GM19467 (cell line): ENCODE measurements around the gene REC114.
"Not testable (repeated sequence)": the region's sequence is repeated elsewhere in the genome, so short reads cannot be mapped to it uniquely, and the experiment has no call there.

Experiments
- ATAC-seq: cut with Tn5 transposase; IDR thresholded peaks from one replicate; pipeline ENCODE4 v1.9.1; 2021; ENCODE audit warnings: mild to moderate bottlenecking, moderate library complexity; ENCODE audit not compliant: unreplicated experiment

Gene REC114

DNA sequence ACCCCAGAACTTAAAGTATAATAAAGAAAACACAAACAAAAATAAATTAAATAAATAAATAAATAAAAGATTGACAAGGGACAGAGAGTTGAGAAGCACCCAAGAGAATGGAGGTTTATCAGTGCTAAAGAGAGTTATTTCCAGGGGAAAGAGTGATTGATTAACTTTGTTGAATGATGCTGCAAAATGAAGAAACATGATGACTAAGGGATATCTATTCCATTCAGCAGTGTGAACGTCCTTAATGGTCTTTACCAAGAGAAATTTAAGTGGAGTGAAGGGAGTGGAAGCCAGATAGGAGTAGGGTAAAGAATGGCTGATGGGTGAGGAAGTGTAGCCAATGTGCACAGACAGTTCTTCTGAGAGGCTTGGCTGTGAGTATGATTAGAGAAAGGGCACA, 11.1 kb downstream of the REC114 start:
- no peak for ATAC-seq

GRCh38 chr15:73455876-73456275, 12.9 kb downstream of the REC114 start:
- no peak for ATAC-seq

GRCh38 chr15:73457334-73457733, 14.4 kb downstream of the REC114 start:
- ATAC-seq: no peak

- ATAC-seq: no peak
Measured at GRCh38 chr15:73460662-73461061, 17.7 kb downstream of the REC114 start.

DNA sequence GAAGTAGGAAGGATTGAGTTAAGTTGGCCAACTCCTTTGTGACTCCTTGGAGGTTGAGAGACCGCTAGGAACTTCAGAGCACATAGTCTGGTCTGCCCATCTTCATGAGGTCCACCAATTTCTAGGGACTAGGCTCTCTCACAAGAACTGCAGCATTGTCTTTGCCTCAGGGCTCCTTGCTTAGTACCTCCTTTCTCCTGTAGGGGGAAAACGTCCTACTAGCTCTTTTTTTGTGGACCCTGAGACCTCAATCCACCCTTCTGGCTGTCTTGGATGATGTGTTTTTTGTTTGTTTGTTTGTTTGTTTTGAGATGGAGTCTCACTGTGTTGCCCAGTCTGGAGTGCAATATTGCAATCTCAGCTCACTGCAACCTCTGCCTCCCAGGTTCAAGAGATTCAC, 21.6 kb downstream of the REC114 start:
- no peak for ATAC-seq

GRCh38 chr15:73467758-73468157, 24.8 kb downstream of the REC114 start:
- ATAC-seq: no peak

- no peak for ATAC-seq
Measured at GRCh38 chr15:73474785-73475184, 31.8 kb downstream of the REC114 start.

GRCh38 chr15:73476704-73477216, 33.8 kb downstream of the REC114 start:
- ATAC-seq: no peak

DNA sequence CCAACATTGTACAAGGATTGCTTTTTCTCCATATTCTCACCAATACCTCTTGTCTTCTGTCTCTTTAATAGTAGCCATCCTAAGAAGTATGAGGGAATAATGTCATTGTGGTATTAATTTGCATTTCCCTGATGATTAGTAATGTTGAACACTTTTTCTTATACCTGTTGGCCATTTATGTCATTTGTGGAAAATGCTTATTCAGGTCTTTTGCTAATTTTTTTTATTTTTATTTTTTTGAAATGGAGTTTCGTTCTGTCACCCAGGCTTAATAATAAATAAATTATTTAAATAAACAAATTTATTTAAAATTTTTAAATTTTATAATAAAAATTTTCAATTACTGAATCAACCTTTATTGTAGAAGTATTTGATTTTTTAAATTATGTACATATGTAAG, 37.1 kb downstream of the REC114 start:
- no peak for ATAC-seq

DNA sequence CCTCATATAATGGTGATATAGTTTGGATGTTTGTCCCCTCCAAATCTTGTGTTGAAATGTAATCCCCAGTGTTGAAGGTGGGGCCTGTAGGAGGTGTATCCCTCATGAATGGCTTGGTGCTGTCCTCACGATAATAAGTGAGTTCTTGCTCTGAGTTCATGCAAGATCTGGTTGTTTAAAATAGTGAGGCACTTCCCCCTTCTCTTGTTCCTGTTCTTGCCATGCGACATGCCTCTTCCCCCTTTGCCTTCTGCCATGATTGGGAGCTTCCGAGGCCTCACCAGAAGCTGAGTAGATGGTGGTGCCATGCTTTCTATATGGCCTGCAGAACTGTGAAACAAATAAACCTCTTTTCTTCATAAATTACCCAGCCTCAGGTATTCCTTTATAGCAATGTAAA, 39.2 kb downstream of the REC114 start:
- no peak for ATAC-seq

- no peak for ATAC-seq
Measured at GRCh38 chr15:73483053-73483452, 40.1 kb downstream of the REC114 start.

DNA sequence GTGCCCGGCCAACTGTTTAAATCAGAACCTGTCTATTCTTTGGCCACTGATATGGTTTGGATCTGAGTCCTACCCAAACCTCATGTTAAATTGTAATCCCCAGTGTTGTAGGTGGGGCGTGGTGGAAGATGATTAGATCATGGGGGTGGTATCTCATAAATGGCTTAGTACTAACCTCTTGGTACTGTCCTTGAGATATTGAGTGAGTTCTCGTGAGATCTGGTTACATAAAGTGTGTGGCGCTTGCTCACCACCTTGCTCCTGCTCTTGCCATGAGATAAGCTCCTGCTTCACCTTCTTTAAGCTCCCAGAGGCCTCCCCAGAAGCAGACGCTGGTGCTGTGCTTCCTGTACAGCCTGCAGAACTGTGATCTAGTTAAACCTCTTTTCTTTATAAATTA, 42.4 kb downstream of the REC114 start:
- ATAC-seq: no peak

DNA sequence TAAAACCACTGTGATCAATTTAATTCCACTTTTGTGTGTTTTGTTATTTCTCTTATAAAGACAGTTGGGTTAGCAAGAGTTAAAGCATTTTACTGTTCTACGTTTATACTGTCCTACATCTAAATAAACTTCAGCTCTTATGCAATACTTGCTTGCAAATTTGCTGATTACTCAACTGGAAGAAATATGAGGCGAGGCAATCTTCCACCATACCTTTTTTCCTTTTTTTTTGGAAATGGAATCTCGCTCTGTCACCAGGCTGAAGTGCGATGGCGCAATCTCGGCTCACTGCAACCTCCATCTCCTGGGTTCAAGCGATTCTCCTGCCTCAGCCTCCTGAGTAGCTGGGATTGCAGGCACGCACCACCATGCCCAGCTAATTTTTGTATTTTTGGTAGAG, 42.9 kb downstream of the REC114 start:
- not testable (repeated sequence) for ATAC-seq

- no peak for ATAC-seq
Measured at GRCh38 chr15:73488698-73489097, 45.7 kb downstream of the REC114 start.

DNA sequence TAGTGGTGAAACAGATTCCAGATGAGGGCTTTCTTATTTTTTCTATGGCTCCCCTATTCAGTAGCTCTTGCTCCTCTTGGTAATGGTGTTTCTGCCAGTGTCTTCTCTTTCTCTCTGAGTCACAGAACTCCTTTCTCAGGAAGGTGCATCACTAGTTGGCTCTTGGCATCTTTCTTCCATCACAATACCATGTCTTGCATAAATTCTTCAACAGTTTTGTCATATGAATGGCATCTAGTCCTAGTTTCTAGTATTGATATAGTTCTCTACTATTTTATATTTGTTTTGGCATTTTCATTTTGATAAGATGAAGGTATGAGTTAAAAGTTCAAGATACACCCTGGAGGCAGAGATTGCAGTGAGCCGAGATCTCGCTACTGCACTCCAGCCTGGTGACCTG, 51.0 kb downstream of the REC114 start:
- ATAC-seq: no peak

DNA sequence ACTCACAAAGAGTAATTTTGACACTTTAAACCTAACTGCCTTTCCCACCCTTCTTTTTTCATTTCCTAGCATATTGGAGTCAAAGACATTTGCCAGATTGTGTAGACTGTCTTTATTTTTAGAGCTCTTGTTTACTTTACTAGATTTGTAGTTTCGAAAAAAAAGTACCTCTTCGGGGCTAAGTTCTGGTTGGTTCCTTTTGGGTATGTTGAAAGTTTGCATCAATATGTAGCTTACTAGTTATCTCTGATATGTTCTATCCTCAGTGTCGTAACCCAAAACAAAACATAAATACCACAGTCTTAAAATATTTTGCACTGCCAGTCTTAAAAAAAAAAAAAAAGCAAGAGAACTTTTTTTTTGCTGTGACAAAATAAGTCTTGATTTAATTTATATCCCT, 52.2 kb downstream of the REC114 start:
- no peak for ATAC-seq

DNA sequence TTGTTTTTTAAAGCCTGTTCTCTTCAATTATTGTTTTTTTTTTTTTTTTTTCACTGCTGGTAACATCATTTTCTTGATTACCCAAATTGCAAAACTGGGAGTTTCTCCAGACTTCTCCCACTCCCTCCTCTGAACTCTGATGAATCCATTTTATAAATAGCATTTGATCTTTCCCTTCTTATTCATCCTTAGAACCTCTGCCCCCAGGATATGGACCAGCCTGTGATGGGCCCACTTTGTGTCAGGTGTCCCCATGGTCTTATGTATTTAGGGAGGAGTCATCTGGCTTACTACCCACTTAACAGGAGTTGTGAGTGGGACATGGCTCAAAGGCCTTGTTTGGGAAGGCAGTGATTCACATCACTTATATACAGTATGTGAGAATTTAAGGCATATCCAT, 57.7 kb downstream of the REC114 start:
- no peak for ATAC-seq

GRCh38 chr15:73504885-73505284, 61.9 kb downstream of the REC114 start:
- no peak for ATAC-seq

DNA sequence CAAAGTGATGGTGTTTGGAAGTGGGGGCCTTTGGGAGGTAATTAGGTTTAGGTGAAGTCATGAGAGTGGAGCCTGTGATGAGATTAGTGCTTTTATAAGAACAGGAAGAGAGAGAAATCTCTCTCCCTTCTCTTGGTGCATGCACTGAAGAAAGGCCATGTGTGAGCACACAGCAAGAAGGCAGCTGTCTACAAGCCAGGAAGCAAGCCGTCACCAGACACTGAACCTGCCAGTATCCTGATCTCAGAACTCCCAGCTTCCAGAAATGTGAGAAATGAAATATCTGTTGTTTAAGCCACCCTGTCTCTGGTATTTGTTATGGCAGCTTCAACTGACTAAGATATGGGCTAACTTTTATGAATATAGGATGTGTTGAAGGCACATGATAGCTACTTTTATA, 72.6 kb downstream of the REC114 start:
- no peak for ATAC-seq

DNA sequence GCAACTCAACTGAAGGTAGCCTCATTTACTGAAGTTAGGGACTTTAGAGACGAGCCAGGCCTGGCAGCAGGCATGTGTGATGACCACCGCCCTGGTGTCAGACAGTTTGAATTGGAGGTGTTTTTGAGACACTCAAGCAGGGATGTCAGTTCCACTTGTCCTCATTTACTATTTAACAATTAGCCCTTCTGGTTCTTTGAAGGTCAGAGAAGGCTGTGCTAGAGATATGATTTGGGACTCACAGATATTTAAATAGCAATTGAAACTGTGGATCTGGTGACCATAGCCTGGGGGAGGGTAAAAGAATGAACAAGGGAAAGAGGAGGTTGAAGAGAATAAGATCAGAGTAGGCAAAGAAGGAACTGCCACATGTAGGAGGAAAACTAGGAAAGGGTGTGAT, 74.6 kb downstream of the REC114 start:
- ATAC-seq: no peak

DNA sequence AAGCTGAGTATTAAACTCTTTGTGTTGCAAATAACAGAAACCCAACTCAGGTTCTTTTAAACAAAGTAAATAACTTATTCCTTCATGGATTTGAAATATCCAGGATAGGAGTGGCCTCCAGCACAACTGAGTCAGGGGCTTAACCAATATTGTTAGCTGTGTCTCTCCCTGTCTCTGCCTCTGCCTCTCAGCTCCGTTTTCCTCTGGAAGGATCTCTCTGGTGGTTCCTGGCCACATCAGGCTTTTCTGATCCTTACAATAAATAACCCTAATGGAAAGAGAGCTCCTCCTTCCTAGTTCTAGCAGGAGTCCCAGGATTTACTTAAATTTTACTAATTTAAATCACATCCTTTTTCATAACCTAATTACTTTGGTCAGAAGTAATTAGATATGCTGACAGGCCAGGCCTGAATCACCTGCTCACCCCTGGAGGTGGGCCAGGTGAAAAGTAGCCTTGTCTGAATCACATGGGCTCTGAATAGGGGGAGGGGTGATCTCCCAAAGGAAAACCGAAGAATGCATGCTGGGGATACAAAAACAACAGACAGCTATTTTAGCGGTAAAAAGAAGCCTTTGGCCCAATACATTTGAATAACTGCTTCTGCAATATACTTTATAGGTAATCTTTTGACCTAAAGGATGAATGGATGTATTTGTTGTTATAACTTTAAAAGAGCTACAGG, 75.4 kb downstream of the REC114 start:
- no peak for ATAC-seq

- ATAC-seq: no peak
Measured at GRCh38 chr15:73518876-73519733, 76.1 kb downstream of the REC114 start.
